ENCODE results near the gene UBA52.
A peak's percentile ranks its signal among the peaks of the same experiment; 100 is the strongest.
"Not testable (repeated sequence)": the region's sequence is repeated elsewhere in the genome, so short reads cannot be mapped to it uniquely, and the experiment has no call there.

UBA52 gene

GRCh38 chr19:18571564-18572344 is at the start of gene UBA52:
UBA52 (plus strand) TSS chr19:18571857; CDS start chr19:18573301, 1,444 bp downstream.
- DNase-seq: peak; percentile 75

- peak; percentile 86 for DNase-seq
These were observed 49.4 kb upstream of the UBA52 start for GRCh38 chr19:18522124-18522861.

GRCh38 chr19:18522862-18523440 is 48.7 kb upstream of the UBA52 start:
- not testable (repeated sequence) for DNase-seq

GRCh38 chr19:18523841-18524240 is 47.8 kb upstream of the UBA52 start:
- DNase-seq: no peak

GRCh38 chr19:18526316-18526715 is 45.3 kb upstream of the UBA52 start:
- peak; percentile 63 for DNase-seq

GRCh38 chr19:18529782-18530181 is 41.9 kb upstream of the UBA52 start:
- DNase-seq: no peak

GRCh38 chr19:18531485-18531884 is 40.2 kb upstream of the UBA52 start:
- DNase-seq: no peak

GRCh38 chr19:18532168-18532890 is 39.3 kb upstream of the UBA52 start:
- no peak for DNase-seq

GRCh38 chr19:18533058-18533457 is 38.6 kb upstream of the UBA52 start:
- peak; percentile 7 for DNase-seq

- no peak for DNase-seq
These were observed 35.2 kb upstream of the UBA52 start for GRCh38 chr19:18536475-18536874.

GRCh38 chr19:18537431-18537830 is 34.2 kb upstream of the UBA52 start:
- DNase-seq: no peak

- DNase-seq: no peak
These were observed 33.5 kb upstream of the UBA52 start for GRCh38 chr19:18538115-18538514.

GRCh38 chr19:18539372-18539771 is 32.3 kb upstream of the UBA52 start:
- DNase-seq: peak; percentile 6

- DNase-seq: not testable (repeated sequence)
These were observed 31.5 kb upstream of the UBA52 start for GRCh38 chr19:18540200-18540599.

- no peak for DNase-seq
These were observed 30.2 kb upstream of the UBA52 start for GRCh38 chr19:18541258-18541991.

- no peak for DNase-seq
These were observed 29.4 kb upstream of the UBA52 start for GRCh38 chr19:18541992-18542940.

- peak; percentile 97 for DNase-seq
These were observed 28.5 kb upstream of the UBA52 start, which contains the start of gene FKBP8 for GRCh38 chr19:18542941-18543813. FKBP8 (minus strand) TSS chr19:18543573; CDS start chr19:18541970, 1,603 bp downstream.

GRCh38 chr19:18543814-18544475 is 27.7 kb upstream of the UBA52 start:
- DNase-seq: peak; percentile 82

- no peak for DNase-seq
These were observed 20.0 kb upstream of the UBA52 start for GRCh38 chr19:18551631-18552030.

Data from 8988T (cell line).